CD14-positive monocyte (primary cell): ENCODE results near the gene SEC24B. TPM values are rescaled to one million over a fixed set of nuclear protein-coding genes. Genes with fewer than 3 reads are reported as not detected.

Experiments used
- DNase-seq, 3 donors: peaks; one replicate each; pipeline ENCODE4 v3.0.0-alpha.2; 2011 to 2022
- H2AFZ ChIP-seq: 2 replicates; pipeline ENCODE4 v1.6.0; 2012; ENCODE audit warnings: mild to moderate bottlenecking, low read depth, low read length, inconsistent platforms; ENCODE audit not compliant: insufficient read depth, poor library complexity, severe bottlenecking
- H3K27ac ChIP-seq, 2 donors: 1 replicate in 1 of 2; 2 replicates in 1 of 2; pipeline ENCODE4 v1.5.1; 2012 to 2013; ENCODE audit warnings: low read length in 2 of 2, control low read depth in 1 of 2, inconsistent platforms in 1 of 2, low read depth in 1 of 2, mild to moderate bottlenecking in 1 of 2
- H3K27me3 ChIP-seq, 2 donors: one replicate each; pipeline versions ENCODE4 v1.6.0 to v1.6.1; 2011 to 2013; ENCODE audit warnings: low read length in 2 of 2; ENCODE audit not compliant: control insufficient read depth in 2 of 2, insufficient read depth in 2 of 2
- H3K36me3 ChIP-seq, 2 donors: replicated peaks in 1 of 2; 1 replicate in 1 of 2; 2 replicates in 1 of 2; pipeline versions ENCODE4 v1.5.1 to v1.6.1; 2012 to 2013; ENCODE audit warnings: low read length in 2 of 2, control low read depth in 1 of 2, inconsistent platforms in 1 of 2, mild to moderate bottlenecking in 1 of 2; ENCODE audit not compliant: insufficient read depth in 2 of 2, control insufficient read depth in 1 of 2
- H3K4me1 ChIP-seq, 2 donors: 1 replicate in 1 of 2; 2 replicates in 1 of 2; pipeline versions ENCODE4 v1.5.1 to v1.6.1; 2012 to 2013; ENCODE audit warnings: low read length in 2 of 2, control low read depth in 1 of 2, inconsistent platforms in 1 of 2, mild to moderate bottlenecking in 1 of 2, moderate library complexity in 1 of 2; ENCODE audit not compliant: insufficient read depth in 2 of 2, control insufficient read depth in 1 of 2
- H3K4me2 ChIP-seq: replicated peaks from 2 replicates; pipeline ENCODE3; 2012; ENCODE audit warnings: low read length, moderate library complexity, mild to moderate bottlenecking; ENCODE audit not compliant: poor library complexity, severe bottlenecking; ENCODE audit errors: extremely low read depth
- H3K4me3 ChIP-seq, 3 experiments: fragments of 200-600 bp in 1 of 3; sonication (generic) in 1 of 3; replicated peaks in 1 of 3; 1 replicate in 2 of 3; 2 replicates in 1 of 3; pipeline ENCODE4 v1.5.1; 2011 to 2013; ENCODE audit warnings: low read length in 3 of 3, mild to moderate bottlenecking in 3 of 3, control low read depth in 2 of 3, low read depth in 2 of 3, inconsistent platforms in 1 of 3, moderate library complexity in 1 of 3
- H3K79me2 ChIP-seq: 2 replicates; pipeline ENCODE4 v1.6.0; 2012; ENCODE audit warnings: mild to moderate bottlenecking, control low read depth, inconsistent platforms, low read length, moderate library complexity; ENCODE audit not compliant: insufficient read depth
- H3K9ac ChIP-seq: 2 replicates; pipeline ENCODE4 v1.6.0; 2017; ENCODE audit warnings: low read length, mild to moderate bottlenecking; ENCODE audit not compliant: insufficient read depth, poor library complexity, severe bottlenecking
- H3K9me3 ChIP-seq, 2 donors: replicated peaks in 1 of 2; 1 replicate in 1 of 2; 2 replicates in 1 of 2; pipeline versions ENCODE4 v1.5.1 to v1.6.1; 2012 to 2013; ENCODE audit warnings: low read length in 2 of 2, control low read depth in 1 of 2; ENCODE audit not compliant: control insufficient read depth in 1 of 2, insufficient read depth in 1 of 2
- H4K20me1 ChIP-seq: 2 replicates; pipeline ENCODE4 v1.6.0; 2012; ENCODE audit warnings: mild to moderate bottlenecking, low read length, control low read depth, moderate library complexity; ENCODE audit not compliant: insufficient read depth
- H3K27ac Mint-ChIP-seq, 7 donors: one replicate each; pipeline ENCODE4 v1.8.0; 2020; ENCODE audit warnings: mild to moderate bottlenecking in 7 of 7, mixed read lengths in 7 of 7, moderate library complexity in 6 of 7, inconsistent platforms in 2 of 7
- H3K27me3 Mint-ChIP-seq, 3 donors: one replicate each; pipeline ENCODE4 v1.8.0; 2021 to 2022; ENCODE audit warnings: low read depth in 3 of 3, mild to moderate bottlenecking in 3 of 3, mixed read lengths in 3 of 3, moderate library complexity in 3 of 3, inconsistent platforms in 1 of 3
- H3K36me3 Mint-ChIP-seq, 2 donors: one replicate each; pipeline ENCODE4 v1.8.0; 2020; ENCODE audit warnings: mixed read lengths in 2 of 2, inconsistent platforms in 1 of 2, mild to moderate bottlenecking in 1 of 2
- H3K4me1 Mint-ChIP-seq: one replicate; pipeline ENCODE4 v1.8.0; 2020; ENCODE audit warnings: mild to moderate bottlenecking, mixed read lengths
- H3K4me3 Mint-ChIP-seq, 2 donors: one replicate each; pipeline ENCODE4 v1.8.0; 2020; ENCODE audit warnings: mild to moderate bottlenecking in 2 of 2, mixed read lengths in 2 of 2, moderate library complexity in 1 of 2
- H3K9me3 Mint-ChIP-seq, 7 donors: one replicate each; pipeline ENCODE4 v1.8.0; 2020 to 2022; ENCODE audit warnings: mixed read lengths in 7 of 7, mild to moderate bottlenecking in 6 of 7, moderate library complexity in 6 of 7, inconsistent platforms in 2 of 7
- CTCF ChIP-seq: fragments of 200-600 bp; IDR thresholded peaks from one replicate; pipeline ENCODE4 v1.8.0; 2022; ENCODE audit warnings: antibody characterized with exemption, mild to moderate bottlenecking
- WGBS: methylation state at CpG from one replicate; pipeline ENCODE4 v1.1.5; 2013; ENCODE audit warnings: missing lambda C conversion rate; ENCODE audit not compliant: insufficient coverage; 5-methylcytosine and 5-hydroxymethylcytosine counted together
- intact Hi-C, 2 donors: fragments of 100-400 bp; cut with micrococcal nuclease; formaldehyde crosslinking; loops; one replicate each; pipeline versions ENCODE4 v1.15.0 to v1.15.1; 2023
- polyA plus RNA-seq, 3 donors: library from polyadenylated mRNA; depleted of rRNA in 1 of 3; unstranded in 2 of 3; stranded (reverse) in 1 of 3; fragments of 300-500 nt in 2 of 3; fragments of >200 nt in 1 of 3; fragmentation: Illumina TruSeq in 2 of 3; gene quantifications; 1 replicate in 2 of 3; 2 replicates in 1 of 3; pipeline ENCODE4 v1.2.3, GENCODE V29; 2012 to 2021

SEC24B gene
- polyA plus RNA-seq, 3 donors: 8.0 to 27.4 (median 11.8) TPM

GRCh38 chr4:109432203-109432602, 1.4 kb upstream of the SEC24B start:
- Mint-ChIP-seq H3K27ac (no peak overlapping the region), H3K4me3 (no peak overlapping the region), H3K27me3 (peaks cover 0 to 2% (median 0%) of the 10 kb centered on the region in 3 donors), H3K9me3 (no peaks in the 10 kb centered on the region), H3K4me1 (peaks cover 31% of the 10 kb centered on the region), H3K36me3 (peaks cover 9% of the 10 kb centered on the region in 2 donors)
- intact Hi-C loops: loop anchor here (5.0 to 10.0 kb wide), 4 partner anchors 130 to 817 kb away; partner anchors contain the start of genes CASP6 (in 1 of the 2), GAR1 (in 1 of the 2) and MCUB (in 1 of the 2)
- no peak for TF ChIP-seq CTCF
- H3K4me2 ChIP-seq: no peak overlapping the region
- peaks cover 32% of the 10 kb centered on the region for H4K20me1 ChIP-seq
- DNase-seq: no peak
- peaks cover 21 to 31% of the 10 kb centered on the region in 2 donors for H3K4me1 ChIP-seq
- H3K27ac ChIP-seq: no peak overlapping the region
- H3K4me3 ChIP-seq: no peak overlapping the region
- H2AFZ ChIP-seq: no peak overlapping the region
- no CpG with 5 or more reads among the region's 1 CpG for WGBS
- no peak overlapping the region for H3K9ac ChIP-seq
- peaks cover 0 to 3% of the 10 kb centered on the region in 2 donors for H3K36me3 ChIP-seq
- peaks cover 42% of the 10 kb centered on the region for H3K79me2 ChIP-seq
- H3K27me3 ChIP-seq: no peaks in the 10 kb centered on the region
- no peaks in the 10 kb centered on the region for H3K9me3 ChIP-seq

GRCh38 chr4:109432696-109433095, 919 bp upstream of the SEC24B start:
- peaks cover 21 to 31% of the 10 kb centered on the region in 2 donors for H3K4me1 ChIP-seq
- H3K4me1 Mint-ChIP-seq: peaks cover 31% of the 10 kb centered on the region
- no peaks in the 10 kb centered on the region for H3K9me3 Mint-ChIP-seq
- intact Hi-C loops: loop anchor here (5.0 to 10.0 kb wide), 4 partner anchors 130 to 818 kb away; partner anchors contain the start of genes CASP6 (in 1 of the 2), GAR1 (in 1 of the 2) and MCUB (in 1 of the 2)
- H3K36me3 ChIP-seq: peaks cover 0 to 3% of the 10 kb centered on the region in 2 donors
- peaks cover 9 to 11% of the 10 kb centered on the region in 2 donors for H3K36me3 Mint-ChIP-seq
- peak overlapping the region; percentile 63 to 84 (median 63) for H3K4me3 ChIP-seq
- H3K4me2 ChIP-seq: peak overlapping the region; percentile 89
- DNase-seq: peak in 1 of 3 donors; percentile 11
- peak overlapping the region; percentile 91 for H2AFZ ChIP-seq
- H3K27ac ChIP-seq: peak overlapping the region in 1 of 2 donors; percentile 87
- WGBS: no CpG with 5 or more reads among the region's 3 CpGs
- peaks cover 36% of the 10 kb centered on the region for H4K20me1 ChIP-seq
- no peaks in the 10 kb centered on the region for H3K27me3 ChIP-seq
- peak overlapping the region; percentile 72 to 80 for H3K4me3 Mint-ChIP-seq
- no peak for TF ChIP-seq CTCF
- H3K27me3 Mint-ChIP-seq: peaks cover 0 to 2% (median 0%) of the 10 kb centered on the region in 3 donors
- no peaks in the 10 kb centered on the region for H3K9me3 ChIP-seq
- H3K27ac Mint-ChIP-seq: peak overlapping the region; percentile 71 to 89 (median 81)
- peak overlapping the region; percentile 82 for H3K9ac ChIP-seq
- H3K79me2 ChIP-seq: peaks cover 46% of the 10 kb centered on the region
